PC-3 (cell line): ENCODE data around the gene MAP2K5.

Source experiments
- CTCF ChIP-seq: fragments of 300-600 bp; sonication (generic); conservative IDR thresholded peaks from 2 replicates; pipeline ENCODE4 v1.5.1; 2017; ENCODE audit warnings: antibody characterized with exemption, low read depth, mild to moderate bottlenecking, low read length
- EZH2 ChIP-seq: fragments of 300-600 bp; sonication (generic); IDR thresholded peaks from one replicate; pipeline ENCODE4 v1.6.1; 2017; ENCODE audit warnings: antibody characterized with exemption, mild to moderate bottlenecking, low read length; ENCODE audit not compliant: unreplicated experiment
- EZH2phosphoT487 ChIP-seq: fragments of 300-600 bp; sonication (generic); IDR thresholded peaks from 2 replicates; pipeline ENCODE4 v1.6.1; 2018; ENCODE audit warnings: mild to moderate bottlenecking, antibody characterized with exemption, low read length, borderline replicate concordance

- TF ChIP-seq CTCF (no peak), EZH2phosphoT487 (no peak), EZH2 (no peak)
Observed at GRCh38 chr15:67520321-67521028, 22.0 kb upstream of the MAP2K5 start.
